ENCODE results near the gene MAS1.
"Not testable (repeated sequence)": the region's sequence is repeated elsewhere in the genome, so short reads cannot be mapped to it uniquely, and the experiment has no call there.

Gene MAS1

DNA sequence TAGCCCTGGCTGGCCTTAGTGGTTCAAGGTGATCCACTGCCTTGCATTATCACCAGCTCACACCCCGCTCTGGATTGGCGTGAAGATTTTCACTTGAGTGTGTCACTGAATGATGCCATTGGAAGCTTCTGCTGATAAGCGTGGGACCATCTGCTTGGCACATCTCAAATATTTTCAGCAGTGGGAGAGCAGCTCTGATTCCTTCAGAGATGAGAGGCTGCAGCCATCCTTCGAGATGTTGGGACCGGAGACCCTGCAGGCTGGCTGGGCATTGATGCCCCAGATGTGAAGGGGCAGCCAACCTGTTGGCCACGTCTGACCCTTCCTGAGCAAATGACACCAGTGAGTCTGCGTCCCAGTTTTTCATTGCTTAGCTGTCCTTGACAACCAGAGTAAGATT lies at the start of gene MAS1:
TSS of gene MAS1 (plus strand) at position 197 of the 400 bp plus-strand sequence. CDS start 15,968 bp downstream, outside the sequence.
- no peak for DNase-seq (ENCODE audit: low read depth, low spot score)
- H3K27ac ChIP-seq: no peak within 1 kb of the TSS
- TF ChIP-seq FOXP2 (optimal IDR thresholded peaks at IDR 0.05; ENCODE audit: control extremely low read depth, extremely low read length, insufficient read depth): no peak
- no peak for TF ChIP-seq POLR2AphosphoS5 (IDR thresholded peaks at IDR 0.05; ENCODE audit: borderline replicate concordance, low read depth, low read length)
- no peak for TF ChIP-seq EZH2 (IDR thresholded peaks at IDR 0.05)
- no peak within 1 kb of the TSS for H3K9ac ChIP-seq (ENCODE audit: insufficient read length)
- no peaks in the 10 kb centered on the region for H3K36me3 ChIP-seq (ENCODE audit: insufficient read depth, low read length)
- no peak within 1 kb of the TSS for H3K4me3 ChIP-seq
- H3K9me3 ChIP-seq (ENCODE audit: low read depth, low read length): no peaks in the 10 kb centered on the region

DNA sequence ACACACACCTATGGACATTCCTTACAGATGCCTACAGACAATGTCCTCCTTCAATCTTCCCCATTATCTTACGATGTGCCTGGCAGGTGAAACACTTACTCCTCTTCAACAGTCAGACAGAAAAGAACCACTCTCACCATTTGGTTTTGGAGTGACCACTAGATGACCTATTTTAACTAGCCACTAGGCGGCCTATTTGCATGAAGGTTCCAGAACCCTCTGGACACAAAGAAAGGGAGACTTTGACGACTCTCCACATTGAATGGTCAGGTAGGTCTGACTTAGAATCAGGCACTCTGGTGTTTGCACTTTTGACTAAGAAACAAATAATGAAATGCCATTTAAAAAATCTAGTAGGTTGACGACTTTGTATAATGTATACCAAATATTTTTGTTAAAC lies 48.8 kb upstream of the MAS1 start:
- DNase-seq (ENCODE audit: low read depth, low spot score): no peak
- no peak overlapping the region for H3K4me3 ChIP-seq
- TF ChIP-seq EZH2 (IDR thresholded peaks at IDR 0.05) (no peak), FOXP2 (optimal IDR thresholded peaks at IDR 0.05; ENCODE audit: control extremely low read depth, extremely low read length, insufficient read depth) (no peak), POLR2AphosphoS5 (IDR thresholded peaks at IDR 0.05; ENCODE audit: borderline replicate concordance, low read depth, low read length) (no peak)

DNA sequence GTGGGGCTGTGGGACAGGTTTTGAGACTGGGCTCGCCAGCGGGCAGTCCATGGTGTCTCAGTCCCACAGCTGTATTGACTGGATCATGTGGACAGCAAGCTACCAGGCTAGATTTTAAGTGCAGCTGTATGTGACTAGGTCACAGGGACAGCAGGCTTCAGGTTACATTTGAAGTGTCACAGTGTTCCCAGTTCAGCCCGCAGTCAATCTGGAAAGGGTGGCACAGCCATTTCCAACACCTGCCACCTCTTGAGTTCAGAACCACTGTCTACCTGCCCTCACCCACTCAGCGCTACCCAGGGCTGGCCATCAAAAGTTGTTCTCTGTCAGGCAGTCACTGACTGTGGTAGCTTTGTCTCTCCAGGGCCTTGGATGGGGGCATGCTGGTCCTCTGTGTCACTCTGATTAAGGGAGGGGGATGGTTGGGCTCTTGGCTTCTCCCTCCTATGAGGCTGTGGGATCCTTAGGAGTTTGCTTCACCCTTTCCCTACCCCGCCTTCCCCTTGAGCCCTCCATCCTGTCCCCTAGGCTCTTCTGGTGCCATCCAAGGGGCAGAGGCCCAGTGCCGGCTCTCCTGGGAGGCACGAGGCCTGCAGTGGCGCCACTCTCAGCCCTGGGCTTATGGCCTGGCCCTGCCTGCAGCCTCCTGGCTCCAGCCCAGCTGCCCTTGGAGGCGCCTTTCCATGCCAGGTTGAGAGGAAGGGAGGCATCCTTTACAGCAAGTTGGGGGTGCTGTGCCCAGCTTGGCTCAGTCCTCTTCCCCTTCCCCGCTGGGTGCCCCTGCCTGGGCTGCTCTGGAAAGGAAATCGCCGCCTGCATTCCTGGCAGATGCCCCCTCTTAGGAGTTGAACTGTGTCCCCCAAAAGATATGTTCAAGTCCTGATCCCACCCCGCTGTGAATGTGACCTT lies 45.8 kb upstream of the MAS1 start:
- TF ChIP-seq POLR2AphosphoS5 (IDR thresholded peaks at IDR 0.05; ENCODE audit: borderline replicate concordance, low read depth, low read length) (no peak), EZH2 (IDR thresholded peaks at IDR 0.05) (no peak), FOXP2 (optimal IDR thresholded peaks at IDR 0.05; ENCODE audit: control extremely low read depth, extremely low read length, insufficient read depth) (no peak)
- H3K4me3 ChIP-seq: no peak overlapping the region
- DNase-seq (ENCODE audit: low read depth, low spot score): no peak
- no peak overlapping the region for H3K27ac ChIP-seq
- H3K9ac ChIP-seq (ENCODE audit: insufficient read length): no peak overlapping the region
- no peaks in the 10 kb centered on the region for H3K9me3 ChIP-seq (ENCODE audit: low read depth, low read length)
- no peaks in the 10 kb centered on the region for H3K36me3 ChIP-seq (ENCODE audit: insufficient read depth, low read length)

More for the DNA sequence above, 48.8 kb upstream of the MAS1 start:
- Histone ChIP-seq H3K9ac (ENCODE audit: insufficient read length) (no peak overlapping the region), H3K36me3 (ENCODE audit: insufficient read depth, low read length) (no peaks in the 10 kb centered on the region), H3K9me3 (ENCODE audit: low read depth, low read length) (no peaks in the 10 kb centered on the region), H3K27ac (no peak overlapping the region)

DNA sequence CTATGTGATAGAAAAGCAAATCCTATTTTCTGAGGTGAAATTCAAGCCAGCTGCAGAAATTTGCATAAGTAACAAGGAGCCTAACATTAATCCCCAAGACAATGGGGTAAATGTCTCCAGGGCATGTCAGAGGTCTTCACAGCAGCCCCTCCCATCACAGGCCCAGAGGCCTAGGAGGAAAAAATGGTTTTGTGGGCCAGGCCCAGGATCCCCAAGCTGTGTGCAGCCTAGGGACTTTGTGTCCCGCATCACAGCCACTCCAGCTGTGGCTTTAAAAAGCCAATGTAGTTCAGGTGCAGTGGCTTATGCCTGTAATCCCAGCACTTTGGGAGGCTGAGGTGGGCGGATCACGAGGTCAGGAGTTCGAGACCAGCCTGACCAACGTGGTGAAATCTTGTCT lies 42.2 kb upstream of the MAS1 start:
- not testable (repeated sequence) for H3K36me3 ChIP-seq (ENCODE audit: insufficient read depth, low read length); DNase-seq (ENCODE audit: low read depth, low spot score); H3K9ac ChIP-seq (ENCODE audit: insufficient read length); H3K9me3 ChIP-seq (ENCODE audit: low read depth, low read length); H3K27ac ChIP-seq; H3K4me3 ChIP-seq

DNA sequence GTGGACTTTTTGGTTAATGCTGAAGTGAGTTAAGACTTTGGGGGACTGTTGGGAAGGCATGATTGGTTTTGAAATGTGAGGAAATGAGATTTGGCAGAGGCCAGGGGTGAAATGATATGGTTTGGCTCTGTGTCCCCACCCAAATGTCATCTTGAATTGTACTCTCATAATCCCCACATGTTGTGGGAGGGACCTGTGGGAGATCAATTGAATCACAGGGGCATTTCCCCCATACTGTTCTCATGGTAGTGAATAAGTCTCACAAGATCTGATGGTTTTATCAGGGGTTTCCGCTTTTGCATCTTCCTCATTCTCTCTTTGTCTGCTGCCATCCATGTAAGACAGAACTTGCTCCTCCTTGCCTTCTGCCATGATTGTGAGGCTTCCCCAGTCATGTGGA lies 40.9 kb upstream of the MAS1 start:
- not testable (repeated sequence) for DNase-seq (ENCODE audit: low read depth, low spot score); H3K27ac ChIP-seq

DNA sequence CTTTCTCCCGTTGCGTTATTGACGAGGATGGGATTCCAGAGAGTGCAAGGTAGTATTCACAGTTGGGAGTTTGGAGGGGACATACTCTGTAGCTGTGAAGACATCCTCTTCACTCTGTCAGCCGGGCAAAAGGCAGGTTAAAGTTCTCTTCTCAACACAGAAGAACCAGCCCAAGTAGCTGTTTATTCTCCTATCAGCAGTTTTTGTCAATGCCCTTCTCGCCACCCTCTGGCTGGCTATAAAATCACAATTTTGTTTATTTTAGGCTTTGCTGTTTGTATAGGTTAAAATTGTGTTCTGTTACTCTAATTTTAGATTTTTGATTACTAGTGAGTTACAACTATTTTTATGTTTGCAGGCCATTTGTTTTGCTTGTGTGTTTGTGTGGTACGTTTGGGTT lies 37.9 kb upstream of the MAS1 start:
- no peak for DNase-seq (ENCODE audit: low read depth, low spot score)
- Histone ChIP-seq H3K27ac (no peak overlapping the region), H3K9me3 (ENCODE audit: low read depth, low read length) (no peaks in the 10 kb centered on the region), H3K9ac (ENCODE audit: insufficient read length) (no peak overlapping the region), H3K36me3 (ENCODE audit: insufficient read depth, low read length) (no peaks in the 10 kb centered on the region), H3K4me3 (no peak overlapping the region)
- TF ChIP-seq POLR2AphosphoS5 (IDR thresholded peaks at IDR 0.05; ENCODE audit: borderline replicate concordance, low read depth, low read length) (no peak), FOXP2 (optimal IDR thresholded peaks at IDR 0.05; ENCODE audit: control extremely low read depth, extremely low read length, insufficient read depth) (no peak), EZH2 (IDR thresholded peaks at IDR 0.05) (no peak)

More for the DNA sequence above, 40.9 kb upstream of the MAS1 start:
- not testable (repeated sequence) for H3K36me3 ChIP-seq (ENCODE audit: insufficient read depth, low read length); H3K4me3 ChIP-seq; H3K9ac ChIP-seq (ENCODE audit: insufficient read length); H3K9me3 ChIP-seq (ENCODE audit: low read depth, low read length)

DNA sequence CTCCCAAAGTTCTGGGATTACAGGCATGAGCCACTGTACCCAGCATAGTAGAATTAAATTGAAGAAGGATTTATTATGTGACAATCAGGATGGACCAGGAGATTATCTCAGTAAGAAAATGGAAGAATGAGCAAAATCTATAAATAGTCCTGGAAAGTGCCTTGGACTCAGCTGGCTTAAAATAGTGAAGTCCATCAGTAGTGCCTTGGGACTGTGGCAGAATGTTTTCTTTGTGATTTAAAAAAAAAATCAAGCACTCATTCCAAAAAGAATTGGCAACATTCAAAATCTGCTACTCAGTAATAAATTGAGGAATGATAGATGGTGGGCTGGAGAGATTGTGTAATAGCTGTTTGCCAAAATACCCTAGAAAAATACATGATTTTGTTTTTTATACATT lies 37.0 kb upstream of the MAS1 start:
- H3K4me3 ChIP-seq: no peak overlapping the region
- H3K27ac ChIP-seq: no peak overlapping the region
- no peak overlapping the region for H3K9ac ChIP-seq (ENCODE audit: insufficient read length)
- no peaks in the 10 kb centered on the region for H3K9me3 ChIP-seq (ENCODE audit: low read depth, low read length)
- DNase-seq (ENCODE audit: low read depth, low spot score): no peak
- TF ChIP-seq FOXP2 (optimal IDR thresholded peaks at IDR 0.05; ENCODE audit: control extremely low read depth, extremely low read length, insufficient read depth) (no peak), EZH2 (IDR thresholded peaks at IDR 0.05) (no peak), POLR2AphosphoS5 (IDR thresholded peaks at IDR 0.05; ENCODE audit: borderline replicate concordance, low read depth, low read length) (no peak)
- H3K36me3 ChIP-seq (ENCODE audit: insufficient read depth, low read length): no peaks in the 10 kb centered on the region

DNA sequence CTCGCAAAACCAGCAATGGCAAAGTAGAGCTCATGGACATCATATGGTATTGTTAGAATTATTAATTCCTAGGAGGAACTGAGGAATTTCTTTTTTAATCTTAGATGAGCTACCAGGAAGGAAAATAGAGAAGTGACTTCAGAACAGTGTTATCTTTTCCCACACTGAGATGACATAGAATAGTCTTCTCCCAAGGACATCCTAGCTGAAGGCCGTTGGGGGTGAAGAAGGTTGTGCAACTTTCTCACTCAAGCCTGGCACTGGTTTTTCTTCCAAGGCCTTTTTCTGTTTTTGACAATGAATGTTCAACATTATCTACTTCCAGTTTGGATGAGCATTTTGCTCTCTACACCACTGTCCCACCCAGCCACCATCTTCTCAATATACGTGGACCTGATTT lies 35.8 kb upstream of the MAS1 start:
- H3K27ac ChIP-seq: no peak overlapping the region
- H3K9ac ChIP-seq (ENCODE audit: insufficient read length): no peak overlapping the region
- TF ChIP-seq FOXP2 (optimal IDR thresholded peaks at IDR 0.05; ENCODE audit: control extremely low read depth, extremely low read length, insufficient read depth) (no peak), POLR2AphosphoS5 (IDR thresholded peaks at IDR 0.05; ENCODE audit: borderline replicate concordance, low read depth, low read length) (no peak), EZH2 (IDR thresholded peaks at IDR 0.05) (no peak)
- H3K36me3 ChIP-seq (ENCODE audit: insufficient read depth, low read length): no peaks in the 10 kb centered on the region
- no peaks in the 10 kb centered on the region for H3K9me3 ChIP-seq (ENCODE audit: low read depth, low read length)
- H3K4me3 ChIP-seq: no peak overlapping the region
- DNase-seq (ENCODE audit: low read depth, low spot score): no peak

DNA sequence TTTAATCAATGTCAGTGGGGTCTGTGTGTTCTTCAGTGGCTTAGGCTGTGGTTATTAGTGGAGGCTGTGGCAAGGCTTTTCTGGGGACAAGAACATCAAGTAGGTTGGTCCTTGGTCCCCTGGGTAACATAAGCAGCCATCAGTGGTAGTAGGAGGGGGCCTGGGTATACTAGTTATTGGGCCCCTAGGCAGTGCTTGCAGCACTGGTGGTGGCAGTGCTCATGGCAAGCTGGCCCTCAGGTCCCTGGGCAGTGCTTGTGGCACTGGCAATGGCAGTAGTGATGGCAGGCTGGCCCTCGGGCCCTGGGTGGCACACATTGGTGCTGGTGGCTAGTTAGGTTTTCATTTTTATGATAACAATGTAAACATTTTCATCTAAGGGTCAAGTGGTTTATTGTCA lies 32.5 kb upstream of the MAS1 start:
- DNase-seq (ENCODE audit: low read depth, low spot score): no peak
- Histone ChIP-seq H3K9me3 (ENCODE audit: low read depth, low read length) (no peaks in the 10 kb centered on the region), H3K9ac (ENCODE audit: insufficient read length) (no peak overlapping the region), H3K36me3 (ENCODE audit: insufficient read depth, low read length) (no peaks in the 10 kb centered on the region), H3K27ac (no peak overlapping the region), H3K4me3 (no peak overlapping the region)
- TF ChIP-seq FOXP2 (optimal IDR thresholded peaks at IDR 0.05; ENCODE audit: control extremely low read depth, extremely low read length, insufficient read depth) (no peak), POLR2AphosphoS5 (IDR thresholded peaks at IDR 0.05; ENCODE audit: borderline replicate concordance, low read depth, low read length) (no peak), EZH2 (IDR thresholded peaks at IDR 0.05) (no peak)

All from SK-N-MC (cell line).